ENCODE results near the gene ESYT3.

- TF ChIP-seq CTCF (IDR thresholded peaks at IDR 0.05) (no peak), POLR2A (IDR thresholded peaks at IDR 0.05) (no peak)
Observed at GRCh38 chr3:138394156-138394555, 40.3 kb upstream of the ESYT3 start.

All from right lobe of liver (tissue), 4 donors.